ENCODE measurements around the gene ATAD1.
"Not testable (repeated sequence)": the region's sequence is repeated elsewhere in the genome, so short reads cannot be mapped to it uniquely, and the experiment has no call there.

Gene ATAD1

DNA sequence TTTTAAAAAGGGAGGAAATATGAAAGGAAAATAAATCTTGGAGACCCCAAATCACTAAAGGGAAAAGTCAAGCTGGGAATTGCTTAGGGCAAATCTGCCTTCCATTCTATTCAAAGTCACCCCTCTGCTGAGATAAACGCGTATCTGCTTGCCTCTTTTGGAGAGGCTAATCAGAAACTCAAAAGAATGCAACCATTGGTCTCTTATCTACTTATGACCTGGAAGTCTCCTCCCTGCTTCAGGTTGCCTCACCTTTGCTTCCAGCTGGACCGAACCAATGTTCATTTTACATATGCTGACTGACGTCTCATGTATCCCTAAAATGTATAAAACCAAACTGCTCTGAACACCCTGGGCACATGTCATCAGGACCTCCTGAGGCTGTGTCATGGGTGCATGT, 14.7 kb downstream of the ATAD1 start:
- DNase-seq (ENCODE audit: low spot score), result no peak

DNA sequence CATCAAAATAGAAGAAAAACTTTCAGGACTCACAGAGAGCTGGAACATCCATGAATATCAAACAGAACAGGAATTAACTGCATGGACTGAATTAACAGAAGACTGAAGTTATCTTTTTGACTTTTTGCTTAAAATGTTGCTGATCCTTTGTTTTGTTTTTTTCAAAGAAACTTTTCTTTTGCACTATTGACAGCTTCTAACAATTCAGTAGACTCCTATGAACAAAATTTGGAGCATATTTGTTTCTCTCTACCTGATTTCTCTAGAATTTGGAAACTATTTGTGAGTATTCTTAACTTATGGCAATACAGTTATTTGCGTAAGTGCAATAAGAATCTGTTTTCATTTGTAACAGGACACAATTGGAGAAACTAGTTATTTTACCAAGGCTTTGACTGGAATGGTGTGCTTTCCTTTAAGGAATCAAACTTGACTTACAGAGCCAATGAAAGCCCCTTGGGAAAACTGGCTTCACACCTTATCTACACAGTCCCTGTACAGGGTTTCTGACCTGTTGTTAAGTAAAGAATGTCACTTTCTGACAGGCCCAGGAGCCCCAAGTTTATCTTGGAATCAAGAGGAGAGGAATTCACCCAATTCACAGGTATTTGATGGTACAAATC, 16.1 kb downstream of the ATAD1 start:
- not testable (repeated sequence) for DNase-seq (ENCODE audit: low spot score)

DNA sequence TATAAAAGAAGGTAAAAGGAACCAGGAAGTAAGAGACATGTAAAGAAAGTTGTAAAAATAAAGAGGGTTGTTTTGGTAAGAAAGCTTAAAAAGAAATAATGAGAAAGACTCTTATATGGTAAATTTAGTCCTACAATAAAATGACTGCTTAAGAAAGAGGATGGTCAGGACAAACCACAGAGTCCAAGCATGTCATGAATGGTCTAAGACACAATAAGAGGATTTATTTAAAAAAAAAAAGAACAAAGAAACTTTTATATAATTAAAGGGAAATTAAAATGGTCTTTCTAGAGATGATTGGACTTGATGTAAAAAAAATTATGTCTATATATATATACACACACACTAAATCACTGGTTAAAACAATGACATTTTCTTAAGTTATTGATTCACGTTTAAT, 18.2 kb downstream of the ATAD1 start:
- DNase-seq (ENCODE audit: low spot score), result no peak

DNA sequence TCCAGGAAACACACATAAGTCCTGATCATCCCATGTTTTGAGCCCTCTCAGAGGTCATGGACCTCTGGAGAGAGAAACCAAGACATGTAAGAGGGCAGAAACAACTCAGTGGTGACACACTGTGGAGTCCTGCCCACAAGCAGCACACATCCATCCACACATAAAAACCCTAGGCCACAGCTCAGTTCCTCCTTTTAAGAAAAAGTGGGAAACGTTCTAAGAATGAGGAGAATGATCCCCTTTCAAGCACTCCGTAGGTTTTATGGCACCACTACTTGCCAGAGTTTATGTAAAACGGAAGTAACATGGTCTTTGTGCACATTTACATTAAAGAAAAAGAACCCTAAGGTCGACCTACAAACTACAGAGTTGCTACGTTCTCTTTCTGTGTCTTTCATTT, 19.9 kb downstream of the ATAD1 start:
- no peak for DNase-seq (ENCODE audit: low spot score)

DNA sequence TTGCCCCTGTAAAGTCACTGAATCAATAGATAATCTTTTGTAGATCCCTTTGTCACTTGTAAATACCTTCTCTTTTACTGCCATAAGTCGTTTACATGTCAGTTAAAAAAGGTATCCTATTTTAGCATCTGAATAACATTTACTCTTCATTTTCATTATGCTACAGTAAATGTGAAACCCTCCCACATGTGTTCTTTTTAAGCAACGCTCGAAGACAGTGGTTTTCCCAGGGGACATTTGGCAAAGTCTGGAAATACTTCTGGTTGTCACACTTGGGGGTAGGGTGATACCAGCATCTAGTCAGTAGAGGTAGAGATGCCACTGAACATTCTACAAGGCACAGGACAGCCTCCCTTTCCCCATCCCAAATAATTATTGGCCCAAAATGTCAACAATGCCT, 23.7 kb downstream of the ATAD1 start:
- DNase-seq (ENCODE audit: low spot score), result no peak

DNA sequence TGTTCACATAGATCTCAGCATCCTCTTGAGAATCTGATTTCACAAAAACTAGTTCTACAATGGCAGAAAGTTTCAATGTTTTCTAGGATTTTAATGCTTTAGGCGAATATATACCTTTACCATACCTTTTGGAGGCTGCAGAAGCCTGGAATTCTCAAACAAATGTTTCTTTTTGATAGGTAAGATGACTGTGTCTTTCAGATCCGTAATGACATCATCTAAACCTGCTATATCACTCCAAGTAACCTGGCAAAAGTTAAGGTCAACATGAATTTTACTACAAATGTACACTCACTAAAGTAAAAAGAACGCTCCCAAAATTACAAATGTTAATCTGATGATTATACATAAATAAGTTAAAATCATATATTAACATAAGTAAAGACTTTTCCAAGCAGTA, 27.8 kb downstream of the ATAD1 start:
- no peak for DNase-seq (ENCODE audit: low spot score)

DNA sequence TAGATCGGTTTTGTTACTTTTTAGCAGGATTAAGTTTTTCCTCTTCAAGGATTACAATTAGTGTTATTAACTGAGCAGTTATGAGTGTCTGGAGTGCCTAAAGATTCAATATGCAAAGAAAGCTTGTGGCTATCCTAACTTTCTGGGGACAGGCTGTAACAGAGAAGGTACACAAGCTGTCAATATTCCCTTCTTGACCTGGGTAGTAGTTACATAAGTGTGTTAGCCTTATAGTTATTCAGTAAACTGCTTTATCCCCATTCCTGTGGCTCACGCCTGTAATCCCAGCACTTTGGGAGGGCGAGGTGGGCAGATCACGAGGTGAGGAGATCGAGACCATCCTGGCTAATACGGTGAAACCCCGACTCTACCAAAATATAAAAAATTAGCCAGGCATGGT, 31.6 kb downstream of the ATAD1 start:
- no peak for DNase-seq (ENCODE audit: low spot score)

DNA sequence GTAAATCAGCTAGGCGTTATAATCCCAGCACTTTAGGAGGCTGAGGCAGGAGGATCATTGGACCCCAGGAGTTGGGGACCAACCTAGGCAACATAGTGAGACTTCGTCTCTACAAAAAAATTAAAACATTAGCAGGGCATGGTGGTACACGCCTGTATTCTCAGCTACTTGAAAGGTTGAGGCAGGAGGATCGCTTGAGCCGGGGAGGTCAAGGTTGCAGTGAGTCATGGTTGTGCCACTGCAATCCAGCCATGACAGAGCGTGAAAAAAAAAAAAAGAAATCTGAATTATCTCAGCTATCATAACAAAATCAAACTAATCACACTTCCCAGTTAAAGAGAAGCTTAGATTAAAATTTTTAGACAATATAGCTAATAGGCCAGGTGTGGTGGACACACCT, 35.3 kb downstream of the ATAD1 start:
- DNase-seq (ENCODE audit: low spot score), result no peak

DNA sequence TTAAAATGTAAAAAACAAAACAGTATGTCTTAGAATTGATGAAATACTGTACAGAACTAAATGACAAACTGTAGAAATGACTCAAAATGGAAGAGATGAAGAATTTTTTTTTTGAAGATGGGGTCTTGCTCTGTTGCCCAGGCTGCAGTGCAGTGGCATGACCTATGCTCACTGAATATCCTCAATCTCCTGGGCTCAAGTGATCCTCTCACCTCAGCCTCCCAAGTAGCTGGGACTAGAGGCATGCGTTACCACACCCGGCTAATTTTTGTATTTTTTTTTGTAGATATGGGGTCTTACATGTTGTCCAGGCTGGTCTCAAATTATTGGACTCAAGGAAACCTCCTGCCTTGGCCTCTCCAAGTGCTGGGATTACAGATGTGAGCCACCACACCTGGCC, 36.5 kb downstream of the ATAD1 start:
- DNase-seq (ENCODE audit: low spot score), result no peak

DNA sequence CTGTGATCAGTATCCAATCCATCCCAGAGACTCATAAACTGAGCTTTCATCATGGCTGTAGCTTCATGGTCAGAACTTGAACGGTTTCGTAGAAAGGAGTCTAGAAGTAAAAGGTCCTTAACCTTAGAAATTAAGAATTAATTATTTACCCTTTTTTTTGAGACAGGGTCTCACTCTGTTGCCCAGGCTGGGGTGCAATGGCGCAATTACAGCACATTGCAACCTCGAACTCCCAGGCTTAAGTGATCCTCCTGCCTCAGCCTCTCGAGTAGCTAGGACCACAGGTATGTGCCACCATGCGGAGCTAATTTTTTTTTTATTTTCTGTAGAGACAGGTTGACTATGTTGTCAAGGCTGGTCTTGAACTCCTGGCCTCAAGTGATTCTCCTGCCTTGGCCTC, 41.7 kb downstream of the ATAD1 start:
- no peak for DNase-seq (ENCODE audit: low spot score)

DNA sequence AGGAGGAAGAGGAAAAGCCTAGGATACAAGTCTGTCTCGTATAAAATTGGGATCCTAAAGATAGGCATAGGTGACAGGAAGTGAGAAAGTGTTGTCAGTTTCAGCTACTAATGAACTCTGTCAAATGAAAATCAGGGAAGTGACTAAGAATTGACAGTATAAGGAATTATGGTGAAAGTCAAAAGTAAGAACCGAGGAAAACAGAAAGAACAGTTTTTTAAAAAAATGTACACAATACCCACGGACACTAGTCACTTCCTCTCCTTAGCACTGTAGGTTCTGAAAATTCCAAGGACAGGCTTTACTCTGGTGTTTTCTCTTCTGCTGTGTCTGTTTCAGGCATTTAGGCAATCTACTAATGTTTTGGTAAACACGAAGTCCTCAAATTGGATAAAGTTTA, 42.3 kb downstream of the ATAD1 start:
- DNase-seq (ENCODE audit: low spot score), result no peak

DNA sequence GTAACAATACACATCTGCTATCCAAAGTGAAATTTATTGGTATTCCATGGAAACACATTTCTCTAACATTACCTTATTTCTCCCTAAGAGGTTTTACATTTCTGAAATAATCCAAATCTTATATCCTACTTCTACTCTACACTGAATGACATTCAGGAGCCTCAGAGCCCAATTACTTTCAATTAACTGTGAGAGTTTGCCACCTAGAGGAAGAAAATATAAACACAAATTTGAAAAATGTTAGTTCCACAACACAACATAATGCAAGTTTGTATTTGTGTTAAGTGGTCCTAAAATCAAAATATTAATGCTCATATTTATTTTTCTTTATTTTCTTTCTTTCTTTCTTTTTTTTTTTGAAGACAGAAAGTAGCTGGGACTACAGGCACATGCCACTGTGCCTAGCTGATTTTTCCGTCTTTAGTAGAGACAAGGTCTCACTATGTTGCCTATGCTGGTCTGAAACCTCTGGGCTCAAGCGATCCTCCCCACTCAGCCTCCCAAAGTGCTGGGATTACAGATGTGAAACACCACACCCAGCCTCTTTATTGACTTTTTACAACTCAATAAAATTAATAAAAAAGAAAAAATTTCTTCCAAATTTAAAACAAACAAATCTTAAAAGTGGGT, 46.0 kb downstream of the ATAD1 start:
- DNase-seq (ENCODE audit: low spot score), result peak; percentile 33

DNA sequence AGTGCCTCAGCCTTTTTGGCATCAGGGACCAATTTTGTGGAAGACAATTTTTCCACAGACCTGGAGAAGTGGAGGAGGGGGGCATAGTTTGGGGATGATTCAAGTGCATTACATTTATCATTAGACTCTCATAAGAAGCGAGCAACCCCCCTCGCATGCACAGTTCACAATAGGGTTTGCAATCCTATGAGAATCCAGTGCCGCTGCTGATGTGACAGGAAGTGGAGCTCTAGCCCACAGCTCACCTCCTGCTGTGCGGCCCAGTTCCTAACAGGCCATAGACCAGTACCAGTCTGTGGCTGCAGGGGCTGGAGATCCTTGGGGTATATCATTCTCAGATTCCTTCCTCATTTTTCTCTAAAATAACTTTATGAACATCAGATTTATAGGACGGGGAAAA, 50.8 kb downstream of the ATAD1 start:
- DNase-seq (ENCODE audit: low spot score), result no peak

DNA sequence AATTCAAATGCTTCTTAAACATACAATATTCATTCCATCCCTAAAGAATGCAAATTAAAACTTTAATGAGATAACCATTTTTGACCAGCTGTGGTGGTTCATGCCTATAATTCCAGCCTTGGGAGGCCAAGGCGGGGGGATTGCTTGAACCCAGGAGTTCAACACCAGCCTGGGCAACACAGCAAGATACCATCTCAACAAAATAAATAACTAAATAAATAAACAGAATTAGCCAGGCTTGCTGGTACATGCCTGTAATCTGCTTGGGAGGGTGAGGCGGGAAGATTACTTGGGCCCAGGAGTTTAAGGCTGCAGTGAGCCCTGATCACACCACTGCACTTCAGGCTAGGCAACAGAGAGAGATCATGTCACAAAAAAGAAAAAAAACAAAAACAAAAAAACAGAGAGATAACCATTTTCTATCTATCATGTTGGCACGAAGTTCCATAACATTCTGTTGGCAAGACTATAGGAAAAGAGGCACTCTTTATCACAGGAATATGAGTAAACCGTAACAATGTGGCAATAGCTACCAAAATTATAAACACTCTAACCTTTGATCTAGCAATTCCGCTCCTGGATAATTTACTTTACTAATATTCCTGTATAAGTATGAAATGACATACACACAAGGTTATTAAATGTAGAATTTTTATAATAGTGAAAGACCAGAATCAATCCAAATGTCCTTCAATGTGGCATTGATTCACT, 52.2 kb downstream of the ATAD1 start:
- DNase-seq (ENCODE audit: low spot score), result no peak

DNA sequence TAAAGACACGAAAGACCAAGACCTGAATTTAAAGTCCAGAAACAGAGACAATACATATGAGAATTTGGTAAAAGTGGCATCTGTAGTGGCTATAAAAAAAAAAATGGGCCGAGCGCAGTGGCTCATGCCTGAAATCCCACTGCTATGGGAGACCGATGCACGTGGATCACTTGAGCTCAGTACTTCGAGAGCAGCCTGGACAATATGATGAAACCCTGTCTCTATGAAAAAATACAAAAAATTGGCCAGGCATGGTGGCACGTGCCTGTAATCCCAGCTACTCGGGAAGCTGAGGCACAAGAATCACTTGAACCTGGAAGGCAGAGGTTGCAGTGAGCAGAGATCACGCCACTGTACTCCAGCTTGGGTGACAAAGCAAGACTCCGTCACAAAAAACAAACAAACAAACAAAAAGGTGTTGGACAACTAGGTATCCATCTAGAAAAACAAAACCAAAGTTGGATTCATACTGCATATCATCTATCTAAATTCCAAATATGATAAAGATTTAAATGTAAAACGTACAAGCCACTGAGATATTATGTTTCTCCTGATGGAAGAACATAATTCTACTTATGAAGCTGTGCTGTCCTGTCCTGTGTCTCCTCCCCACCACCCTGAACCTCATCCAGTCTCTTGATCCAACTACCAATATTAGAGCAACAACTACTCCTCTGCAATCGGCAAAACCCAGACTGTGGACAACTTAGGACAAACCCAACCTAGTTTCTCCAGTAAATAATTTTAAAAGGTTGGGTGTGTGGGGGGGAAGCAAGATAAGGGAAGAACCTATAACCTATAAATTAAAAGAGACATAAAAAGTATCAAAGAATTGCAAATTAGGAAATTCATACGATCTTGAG, 53.7 kb downstream of the ATAD1 start:
- DNase-seq (ENCODE audit: low spot score), result no peak

DNA sequence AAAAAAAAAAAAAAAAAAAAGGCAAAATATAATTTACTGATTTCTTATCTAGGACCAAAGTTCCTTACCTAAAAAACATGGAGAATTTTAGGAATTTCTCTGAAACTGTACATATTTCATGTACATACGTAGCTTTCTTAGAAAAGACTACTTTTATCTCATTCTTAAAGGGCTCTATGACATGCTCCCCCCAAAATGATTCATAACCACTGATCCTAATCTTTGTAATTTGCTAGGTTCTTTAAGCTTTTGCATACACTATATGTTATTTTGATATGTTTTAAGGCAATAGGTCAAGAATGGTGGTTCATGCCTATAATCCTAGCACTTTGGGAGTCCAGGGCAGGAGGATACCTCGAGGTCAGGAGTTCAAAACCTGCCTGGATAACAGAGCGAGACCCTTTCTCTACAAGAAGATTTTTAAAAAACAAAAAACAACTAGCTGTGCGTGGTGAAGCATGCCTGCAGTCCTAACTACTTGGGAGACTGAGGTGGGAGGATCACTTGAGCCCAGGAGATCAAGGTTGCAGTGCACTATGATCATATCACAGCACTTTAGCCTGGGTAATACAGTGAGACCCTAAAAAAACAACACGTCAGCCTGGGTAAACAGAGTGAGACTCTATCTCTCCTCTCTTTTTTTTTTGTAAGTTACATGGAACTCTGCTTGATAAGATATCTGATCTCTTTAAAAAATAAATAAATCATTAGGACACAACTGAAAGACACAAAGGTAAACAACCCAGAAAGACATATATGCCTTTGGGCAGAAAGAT, 54.8 kb downstream of the ATAD1 start:
- DNase-seq (ENCODE audit: low spot score), result no peak

DNA sequence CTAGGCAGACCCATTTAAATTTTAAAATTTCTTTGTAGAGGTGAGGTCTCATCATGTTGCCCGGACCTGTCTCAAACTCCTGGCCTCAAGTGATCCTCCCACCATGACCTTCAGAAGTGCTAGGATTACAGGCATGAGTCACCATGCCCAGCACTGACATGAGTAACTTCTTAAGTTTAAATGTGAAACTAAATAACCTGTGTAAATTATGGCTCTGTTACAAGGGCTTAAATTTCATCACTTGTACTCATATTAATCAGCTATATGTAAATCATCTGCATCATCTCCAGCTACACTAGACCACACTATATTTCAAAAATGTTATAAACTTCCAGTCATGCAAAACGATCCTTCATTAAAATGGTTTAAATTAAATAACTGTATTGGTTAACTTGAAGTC, 56.1 kb downstream of the ATAD1 start:
- no peak for DNase-seq (ENCODE audit: low spot score)

DNA sequence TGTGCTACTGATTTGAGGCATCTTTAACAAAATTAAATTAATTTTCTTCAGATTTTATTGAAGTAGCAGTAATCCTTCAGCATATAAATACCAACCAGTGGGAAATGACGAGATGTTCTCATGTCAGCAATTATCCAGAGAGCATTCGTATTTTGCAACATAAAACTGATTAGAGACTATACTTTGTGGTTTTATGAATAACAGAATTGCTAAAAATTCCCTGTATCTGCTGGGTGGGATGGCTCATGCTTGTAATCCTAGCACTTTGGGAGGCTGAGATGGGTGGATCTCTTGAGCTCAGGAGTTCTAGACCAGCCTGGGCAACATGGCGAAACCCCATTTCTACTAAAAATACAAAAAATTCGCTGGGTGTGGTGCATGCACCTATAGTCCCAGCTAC, 56.9 kb downstream of the ATAD1 start:
- no peak for DNase-seq (ENCODE audit: low spot score)

DNA sequence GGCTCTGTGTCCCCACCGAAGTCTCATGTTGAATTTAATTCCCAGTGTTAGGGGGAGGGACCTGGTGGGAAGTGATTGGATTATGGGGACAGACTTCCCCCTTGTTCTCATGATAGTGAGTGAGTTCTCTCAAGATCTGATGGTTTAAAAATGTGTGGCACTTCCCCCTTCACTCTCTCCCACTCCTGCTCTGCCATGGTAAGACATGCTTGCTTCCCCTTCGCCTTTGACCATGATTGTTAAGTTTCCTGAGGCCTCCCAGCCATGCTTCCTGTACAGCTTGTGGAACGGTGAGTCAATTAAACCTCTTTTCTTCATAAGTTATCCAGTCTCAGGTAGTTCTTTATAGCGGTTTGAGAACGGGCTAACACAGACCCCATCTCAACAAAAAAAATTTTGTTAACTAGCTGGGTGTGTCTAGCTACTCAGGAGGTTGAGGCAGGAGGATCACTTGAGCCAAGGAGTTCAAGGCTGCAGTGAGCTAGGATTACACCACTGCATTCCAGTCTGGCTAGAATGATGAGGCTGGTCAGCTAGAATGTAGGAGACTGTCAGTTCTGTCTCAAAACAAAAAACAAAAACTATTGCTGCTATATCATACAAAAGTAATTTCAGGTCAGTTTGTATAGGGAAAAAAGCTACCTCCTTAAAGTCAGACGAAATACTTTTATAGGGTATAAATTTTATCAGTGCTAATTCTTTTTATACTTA, 57.7 kb downstream of the ATAD1 start:
- DNase-seq (ENCODE audit: low spot score), result no peak

DNA sequence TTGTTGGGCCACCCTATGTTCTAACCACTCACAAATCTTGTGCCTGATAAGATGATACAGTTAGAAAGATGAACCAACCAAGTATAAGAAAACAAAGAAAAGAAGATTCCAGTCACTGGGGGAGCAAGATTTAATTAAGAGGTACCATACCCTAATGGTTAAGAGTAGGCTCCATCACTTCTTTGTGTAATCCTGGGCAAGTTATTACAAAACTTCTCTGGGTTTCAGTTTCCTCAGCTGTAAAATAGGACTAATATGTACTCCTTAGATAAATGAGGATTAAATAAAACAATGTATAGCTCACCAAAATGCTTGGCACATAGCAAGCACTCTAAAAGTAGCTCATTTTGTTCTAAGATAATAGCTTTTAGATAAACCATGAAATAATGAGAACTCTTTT, 58.5 kb downstream of the ATAD1 start:
- DNase-seq (ENCODE audit: low spot score), result no peak

DNA sequence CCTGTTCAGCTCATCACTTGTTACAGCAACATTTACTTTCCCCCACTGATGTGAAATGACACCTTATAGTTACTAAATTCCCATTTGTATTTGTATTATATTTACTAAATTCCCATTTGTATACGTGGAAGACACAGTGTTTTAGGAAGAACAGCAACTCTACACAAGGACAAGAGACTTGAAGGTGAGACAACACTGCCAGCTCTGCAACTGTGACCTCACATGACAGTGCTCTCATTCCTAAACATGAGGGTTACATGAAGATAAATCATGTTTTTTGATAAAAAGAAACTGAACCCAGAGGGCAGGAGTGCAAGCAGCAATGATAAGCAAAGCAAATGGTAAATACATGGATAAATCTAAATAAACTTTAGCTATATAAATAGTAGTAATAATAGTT, 60.3 kb downstream of the ATAD1 start:
- no peak for DNase-seq (ENCODE audit: low spot score)

Measured in iPS-NIHi11 (cell line).